Activated effector memory CD4-positive, alpha-beta T cell treated with Interleukin-2 at 50 U/mL for 16 hours (primary cell): ENCODE data around the gene CYP11A1.
"Not testable (repeated sequence)": the region's sequence is repeated elsewhere in the genome, so short reads cannot be mapped to it uniquely, and the experiment has no call there.

ENCODE experiments used
- DNase-seq: peaks from one replicate; pipeline ENCODE4 v3.0.0-alpha.2; 2020

CYP11A1 gene

DNA sequence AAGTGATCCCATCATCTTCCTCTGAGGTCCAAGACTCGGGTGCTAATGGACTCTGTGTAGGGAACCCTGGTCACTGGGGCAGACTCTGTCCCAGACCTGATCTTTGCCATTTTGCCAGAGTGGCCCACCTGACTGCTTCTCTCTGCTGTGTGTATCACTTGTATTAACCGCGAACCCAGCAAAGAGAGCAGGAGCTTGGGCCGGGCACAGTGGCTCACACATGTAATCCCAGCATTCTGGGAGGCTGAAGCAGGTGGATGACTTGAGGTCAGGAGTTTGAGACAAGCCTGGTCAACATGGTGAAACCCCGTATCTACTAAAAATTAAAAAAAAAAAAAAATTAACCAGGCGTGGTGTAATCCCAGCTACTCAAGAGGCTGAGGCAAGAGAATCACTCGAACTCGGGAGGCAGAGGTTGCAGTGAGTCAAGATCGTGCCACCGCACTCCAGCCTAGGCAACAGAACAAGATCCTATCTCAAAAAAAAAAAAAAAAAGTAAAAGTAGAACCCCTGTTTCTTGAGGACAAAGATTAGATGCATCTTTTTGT, 32.9 kb upstream of the CYP11A1 start:
- no peak for DNase-seq

GRCh38 chr15:74399511-74400312, 32.3 kb upstream of the CYP11A1 start:
- no peak for DNase-seq

- DNase-seq = no peak
Observed at GRCh38 chr15:74399100-74399499, 31.7 kb upstream of the CYP11A1 start.

DNA sequence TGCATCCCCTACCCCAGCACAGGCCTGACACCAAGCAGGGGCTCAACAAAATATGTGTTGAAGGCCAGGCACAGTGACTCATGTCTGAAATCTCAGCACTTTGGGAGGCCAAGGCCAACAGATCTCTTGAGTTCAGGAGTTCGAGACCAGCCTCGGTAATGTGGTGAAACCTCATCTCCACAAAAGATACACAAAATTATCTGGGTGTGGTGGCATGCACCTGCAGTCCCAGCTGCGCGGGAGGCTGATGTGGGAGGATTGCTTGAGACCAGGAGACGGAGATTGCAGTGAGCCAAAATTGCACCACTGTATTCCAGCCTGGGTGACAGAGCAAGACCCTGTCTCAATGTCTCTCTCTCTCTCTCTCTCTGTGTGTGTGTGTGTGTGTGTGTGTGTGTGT, 30.7 kb upstream of the CYP11A1 start:
- no peak for DNase-seq

- DNase-seq = no peak
Observed at GRCh38 chr15:74397239-74398068, 30.0 kb upstream of the CYP11A1 start.

- DNase-seq = no peak
Observed at GRCh38 chr15:74396445-74397238, 29.2 kb upstream of the CYP11A1 start.

DNA sequence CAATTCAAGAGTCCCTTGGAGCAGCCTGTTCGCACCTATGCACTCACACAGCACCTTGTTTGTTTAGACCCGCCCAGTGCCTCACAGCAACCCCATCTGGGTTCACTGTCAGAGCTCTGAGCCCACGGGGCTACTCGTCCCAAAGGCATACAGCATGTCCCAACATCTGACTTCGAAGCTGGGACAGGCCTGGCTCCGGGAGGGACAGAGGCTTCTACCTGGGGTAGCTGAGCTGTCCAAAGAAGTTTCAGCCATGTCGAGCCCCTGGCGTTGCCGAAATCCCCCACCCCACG, 28.6 kb upstream of the CYP11A1 start:
- DNase-seq = no peak

DNA sequence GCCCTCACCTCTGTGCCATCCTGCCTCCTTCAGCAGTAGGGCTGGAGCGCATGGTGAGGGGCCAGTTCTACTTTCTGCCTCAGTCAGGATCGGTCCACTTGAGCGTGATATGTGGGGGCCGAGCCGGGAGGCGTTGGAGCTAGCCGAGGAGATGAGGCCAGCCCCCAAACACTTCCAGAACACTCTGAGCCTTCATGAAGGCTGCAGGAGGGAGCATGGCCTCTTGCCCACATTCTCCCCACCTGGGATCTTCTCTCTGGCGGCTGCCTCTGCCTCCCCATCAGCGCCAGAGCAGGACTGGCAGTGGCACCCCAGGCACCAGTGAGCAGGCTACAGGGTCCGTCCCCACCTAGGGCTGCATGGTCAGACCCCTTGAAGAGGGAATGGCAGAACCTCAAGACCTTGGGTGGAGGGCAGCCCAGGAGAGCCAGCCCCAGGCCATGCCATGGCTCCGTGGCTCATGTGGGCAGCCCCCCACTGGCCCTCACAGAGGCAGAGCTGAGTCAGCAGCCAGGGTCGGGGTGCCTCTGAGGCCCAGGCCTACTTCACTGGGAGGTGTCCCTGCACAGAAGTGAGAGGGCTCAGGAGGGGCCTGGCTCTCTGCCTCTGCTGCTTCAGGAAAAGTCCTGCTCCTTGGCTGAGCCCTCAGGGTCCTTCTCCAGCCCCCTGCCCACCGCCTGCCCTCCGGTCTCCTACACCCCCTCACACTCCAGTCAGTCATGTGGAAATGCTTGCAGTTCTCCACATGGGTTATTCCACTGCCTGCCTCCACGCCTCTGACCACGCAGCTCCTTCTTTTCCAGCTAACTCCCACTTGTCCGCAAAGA, 28.1 kb upstream of the CYP11A1 start:
- no peak for DNase-seq

DNA sequence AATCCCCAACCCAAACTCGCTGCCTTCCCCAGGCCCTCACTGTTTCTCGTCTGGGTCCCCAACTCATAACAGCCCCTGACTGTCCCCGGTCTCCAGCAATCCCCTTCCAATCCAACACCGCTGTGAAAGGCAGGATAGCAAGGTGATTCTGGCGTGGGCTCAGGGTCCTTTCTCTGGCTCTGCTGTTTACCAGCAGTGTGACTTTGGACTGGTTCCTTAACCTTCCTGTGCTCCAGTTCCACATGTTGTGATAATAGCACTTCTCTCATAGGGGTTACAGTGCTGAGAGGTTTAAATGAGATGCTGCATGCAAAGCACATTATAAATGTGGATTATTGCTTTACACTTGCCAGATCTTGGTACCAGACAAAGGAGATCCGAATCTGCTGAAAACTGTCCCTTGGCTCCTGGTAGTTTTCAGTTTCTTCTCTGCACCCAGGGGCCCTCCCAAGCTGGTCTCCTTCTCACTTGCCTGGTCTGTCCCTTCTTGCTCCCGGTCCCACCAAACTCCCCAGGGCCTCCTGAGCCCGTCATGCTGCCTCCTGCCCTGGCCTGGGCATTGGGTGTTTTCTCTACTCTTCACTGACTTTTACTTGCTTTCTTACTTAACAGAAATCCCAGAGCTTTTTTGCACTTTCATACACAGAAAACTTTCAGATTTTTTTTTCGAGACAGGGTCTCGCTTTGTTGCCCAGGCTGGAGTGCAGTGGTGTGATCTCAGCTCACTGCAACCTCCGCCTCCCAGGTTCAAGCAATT, 26.8 kb upstream of the CYP11A1 start:
- no peak for DNase-seq

- no peak for DNase-seq
Observed at GRCh38 chr15:74393423-74393822, 26.0 kb upstream of the CYP11A1 start.

DNA sequence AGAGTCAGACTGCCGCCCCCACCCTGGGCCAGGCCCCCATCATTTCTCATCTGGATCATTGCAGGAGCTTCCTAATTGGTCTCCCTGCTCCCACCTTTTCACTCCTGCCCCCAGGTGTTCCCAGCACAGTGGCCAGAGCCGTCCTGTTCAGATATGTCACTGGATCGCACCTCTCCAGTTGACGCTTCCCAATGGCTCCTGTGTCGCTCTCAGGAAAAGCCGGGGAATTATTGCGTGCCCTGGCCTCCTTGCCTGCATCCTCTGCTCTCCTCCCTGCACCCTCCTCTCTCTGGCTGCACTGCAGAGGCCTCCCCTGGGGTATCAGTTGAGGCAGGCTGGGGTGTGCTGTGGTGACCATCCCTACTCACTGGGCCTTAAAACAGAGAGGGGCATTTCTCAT, 25.5 kb upstream of the CYP11A1 start:
- DNase-seq = no peak

- no peak for DNase-seq
Observed at GRCh38 chr15:74392451-74392830, 25.0 kb upstream of the CYP11A1 start.

DNA sequence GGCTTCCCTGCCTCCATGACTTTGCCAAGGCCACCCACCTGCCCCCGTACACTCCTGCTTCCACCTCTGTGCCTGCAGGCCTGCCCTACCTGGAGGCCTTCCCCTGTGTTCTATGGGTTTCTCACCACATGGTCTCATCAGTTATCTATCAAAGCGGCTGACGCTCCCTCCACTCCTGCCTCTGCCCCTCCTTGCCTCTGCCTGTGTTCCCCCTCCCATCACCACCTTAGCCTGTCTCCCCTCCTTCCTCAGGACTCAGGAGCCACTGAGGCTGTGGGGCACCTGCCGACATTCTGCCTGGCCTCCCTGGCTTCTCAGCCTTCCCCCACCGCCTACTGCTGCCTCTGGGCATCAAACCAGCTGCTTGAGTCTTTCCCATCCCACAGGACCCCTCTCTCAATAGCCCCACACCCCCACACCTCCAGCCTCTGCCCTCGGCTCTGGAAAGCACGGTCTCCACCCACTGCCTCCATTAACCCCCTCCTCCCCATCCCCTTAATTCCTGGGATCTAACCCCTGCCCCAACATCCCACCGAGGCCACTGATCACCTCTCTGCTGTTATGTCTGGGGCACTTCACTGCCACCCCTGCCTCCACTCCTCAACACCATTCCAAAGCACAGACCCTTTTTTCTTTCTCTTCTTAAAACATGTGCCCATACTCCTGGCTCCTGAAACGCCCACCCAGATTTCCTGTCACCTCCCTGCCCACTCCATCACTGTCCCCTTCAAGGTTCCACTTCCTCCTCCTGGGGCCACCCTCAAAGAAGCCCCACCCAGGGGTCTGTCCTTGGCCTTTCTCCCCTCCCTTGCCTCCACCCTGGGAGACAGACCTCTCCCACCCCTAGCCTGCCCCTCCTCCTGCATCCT, 24.4 kb upstream of the CYP11A1 start:
- DNase-seq = no peak

GRCh38 chr15:74390647-74391288, 23.3 kb upstream of the CYP11A1 start:
- no peak for DNase-seq

- not testable (repeated sequence) for DNase-seq
Observed at GRCh38 chr15:74390049-74390646, 22.7 kb upstream of the CYP11A1 start.

- no peak for DNase-seq
Observed at GRCh38 chr15:74389241-74390048, 22.0 kb upstream of the CYP11A1 start.

DNA sequence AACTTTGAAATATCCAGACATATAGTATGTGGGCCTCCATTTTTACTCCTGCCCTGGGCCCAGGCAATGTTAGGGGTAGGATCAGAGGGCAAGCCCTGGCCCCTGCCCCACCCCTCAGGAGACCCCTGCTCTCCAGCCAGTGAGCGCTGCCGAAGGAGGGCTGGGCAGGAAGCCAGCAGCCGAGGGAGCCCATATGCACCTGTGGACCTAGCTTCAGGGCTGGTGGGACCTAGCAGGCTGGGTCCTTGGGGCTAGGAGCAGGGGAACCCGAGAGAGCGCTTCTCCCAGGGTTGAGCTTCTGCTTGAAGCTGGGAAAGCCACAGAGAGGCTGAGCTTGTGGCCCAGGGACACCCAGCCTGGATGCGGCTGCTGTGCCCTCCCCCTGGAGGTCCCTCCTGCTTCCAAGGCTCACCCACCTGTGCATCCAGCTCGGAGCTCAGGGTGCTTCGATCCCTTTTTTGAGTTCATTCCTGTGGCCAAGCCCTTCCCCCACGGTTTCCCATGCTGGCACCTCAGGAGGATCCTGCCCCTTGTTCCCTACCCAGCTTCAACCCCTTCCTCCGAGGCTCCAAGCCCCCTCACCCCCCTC, 21.0 kb upstream of the CYP11A1 start:
- DNase-seq = no peak

DNA sequence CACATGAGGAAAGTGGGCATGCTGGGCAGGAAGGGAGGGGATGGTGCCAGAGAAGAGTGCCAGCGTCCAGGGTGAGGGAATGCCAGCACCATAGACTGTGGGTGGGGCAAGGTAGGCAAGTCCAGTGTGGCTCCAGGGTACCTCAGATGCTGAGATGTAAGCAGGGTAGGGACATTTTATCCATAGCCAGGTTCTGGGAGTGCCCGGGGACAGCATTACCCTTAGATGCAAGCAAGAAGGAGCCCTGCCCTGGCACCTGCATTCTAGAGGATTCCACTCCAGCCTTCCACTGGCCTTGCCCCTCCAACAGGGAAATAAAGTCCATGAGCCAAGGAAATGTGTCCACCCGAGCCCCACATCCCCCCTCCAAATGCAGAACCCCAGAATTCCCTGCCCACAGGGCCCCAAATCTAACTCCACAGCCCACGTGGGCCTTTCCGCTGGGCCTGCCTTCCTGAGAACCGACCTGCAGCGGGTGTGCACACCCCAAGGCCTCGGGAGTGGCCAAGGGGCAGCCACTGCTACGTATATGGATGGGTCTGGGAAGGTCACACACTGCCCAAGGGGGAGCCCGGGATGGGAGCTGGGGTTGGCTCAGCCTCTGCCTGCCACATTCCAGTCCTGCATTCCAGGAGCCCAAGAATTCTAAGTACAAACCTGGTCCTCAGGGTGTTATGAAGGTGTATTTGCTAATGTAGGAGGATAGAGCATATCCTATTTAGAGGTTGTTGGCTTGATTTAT, 20.3 kb upstream of the CYP11A1 start:
- DNase-seq = no peak
